ENCODE data around the gene STK25. TPM values are rescaled to one million over a fixed set of nuclear protein-coding genes. Genes with fewer than 3 reads are reported as not detected.

STK25 gene
- total RNA-seq, 1 donor from 2014 or later: 218 TPM

DNA sequence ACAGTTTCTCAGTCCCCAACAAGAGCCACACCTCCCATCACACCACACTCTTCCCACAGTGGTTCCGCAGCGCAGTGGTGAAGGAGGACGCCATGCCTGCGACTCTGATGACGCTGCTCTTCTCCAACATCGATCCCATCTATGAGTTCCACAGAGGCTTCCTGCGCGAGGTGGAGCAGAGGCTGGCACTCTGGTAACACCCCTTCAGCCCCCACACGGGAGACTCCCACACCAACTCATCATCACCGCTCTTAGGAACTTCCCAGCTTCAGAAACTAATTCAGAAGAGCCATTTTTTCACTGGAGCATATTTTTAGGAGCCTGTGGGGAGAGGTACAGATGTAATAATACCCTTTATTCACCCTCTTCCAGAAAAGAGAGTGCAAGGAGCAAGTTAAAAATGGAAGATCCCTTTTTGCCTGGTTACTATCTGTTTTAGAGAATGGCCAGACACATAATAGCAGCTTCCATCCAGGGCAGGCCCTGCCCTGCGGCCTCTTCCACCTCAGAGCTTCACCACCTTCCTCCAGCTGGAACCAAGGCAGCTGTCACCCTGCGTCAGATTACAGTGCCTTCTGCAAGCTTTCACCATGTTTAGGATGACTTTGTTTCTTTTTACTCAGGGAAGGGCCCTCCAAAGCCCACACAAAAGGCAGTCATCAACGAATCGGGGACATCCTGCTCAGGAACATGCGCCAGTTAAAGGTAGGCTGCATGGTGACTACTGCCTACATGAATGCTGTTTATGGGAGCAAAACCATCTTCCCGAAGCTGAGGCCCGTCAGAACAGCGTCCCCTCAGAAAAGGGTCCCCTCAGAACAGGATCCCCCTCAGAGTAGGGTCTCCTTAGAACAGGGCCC, 44.9 kb downstream of the STK25 start:
- Histone ChIP-seq H3K27me3 (ENCODE audit: control insufficient read depth, insufficient read depth, low read length) (no peaks in the 10 kb centered on the region), H3K4me3 (ENCODE audit: low read depth, low read length) (no peak overlapping the region), H3K36me3 (ENCODE audit: control insufficient read depth, insufficient read depth, low read length) (no peaks in the 10 kb centered on the region)
- TF ChIP-seq, protein P1, sequence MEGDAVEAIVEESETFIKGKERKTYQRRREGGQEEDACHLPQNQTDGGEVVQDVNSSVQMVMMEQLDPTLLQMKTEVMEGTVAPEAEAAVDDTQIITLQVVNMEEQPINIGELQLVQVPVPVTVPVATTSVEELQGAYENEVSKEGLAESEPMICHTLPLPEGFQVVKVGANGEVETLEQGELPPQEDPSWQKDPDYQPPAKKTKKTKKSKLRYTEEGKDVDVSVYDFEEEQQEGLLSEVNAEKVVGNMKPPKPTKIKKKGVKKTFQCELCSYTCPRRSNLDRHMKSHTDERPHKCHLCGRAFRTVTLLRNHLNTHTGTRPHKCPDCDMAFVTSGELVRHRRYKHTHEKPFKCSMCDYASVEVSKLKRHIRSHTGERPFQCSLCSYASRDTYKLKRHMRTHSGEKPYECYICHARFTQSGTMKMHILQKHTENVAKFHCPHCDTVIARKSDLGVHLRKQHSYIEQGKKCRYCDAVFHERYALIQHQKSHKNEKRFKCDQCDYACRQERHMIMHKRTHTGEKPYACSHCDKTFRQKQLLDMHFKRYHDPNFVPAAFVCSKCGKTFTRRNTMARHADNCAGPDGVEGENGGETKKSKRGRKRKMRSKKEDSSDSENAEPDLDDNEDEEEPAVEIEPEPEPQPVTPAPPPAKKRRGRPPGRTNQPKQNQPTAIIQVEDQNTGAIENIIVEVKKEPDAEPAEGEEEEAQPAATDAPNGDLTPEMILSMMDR (IDR thresholded peaks at IDR 0.05; ENCODE audit: insufficient read depth, low read length, severe bottlenecking): no peak
- DNase-seq (ENCODE audit: low read depth) (no peak), FAIRE-seq (no peak)

DNA sequence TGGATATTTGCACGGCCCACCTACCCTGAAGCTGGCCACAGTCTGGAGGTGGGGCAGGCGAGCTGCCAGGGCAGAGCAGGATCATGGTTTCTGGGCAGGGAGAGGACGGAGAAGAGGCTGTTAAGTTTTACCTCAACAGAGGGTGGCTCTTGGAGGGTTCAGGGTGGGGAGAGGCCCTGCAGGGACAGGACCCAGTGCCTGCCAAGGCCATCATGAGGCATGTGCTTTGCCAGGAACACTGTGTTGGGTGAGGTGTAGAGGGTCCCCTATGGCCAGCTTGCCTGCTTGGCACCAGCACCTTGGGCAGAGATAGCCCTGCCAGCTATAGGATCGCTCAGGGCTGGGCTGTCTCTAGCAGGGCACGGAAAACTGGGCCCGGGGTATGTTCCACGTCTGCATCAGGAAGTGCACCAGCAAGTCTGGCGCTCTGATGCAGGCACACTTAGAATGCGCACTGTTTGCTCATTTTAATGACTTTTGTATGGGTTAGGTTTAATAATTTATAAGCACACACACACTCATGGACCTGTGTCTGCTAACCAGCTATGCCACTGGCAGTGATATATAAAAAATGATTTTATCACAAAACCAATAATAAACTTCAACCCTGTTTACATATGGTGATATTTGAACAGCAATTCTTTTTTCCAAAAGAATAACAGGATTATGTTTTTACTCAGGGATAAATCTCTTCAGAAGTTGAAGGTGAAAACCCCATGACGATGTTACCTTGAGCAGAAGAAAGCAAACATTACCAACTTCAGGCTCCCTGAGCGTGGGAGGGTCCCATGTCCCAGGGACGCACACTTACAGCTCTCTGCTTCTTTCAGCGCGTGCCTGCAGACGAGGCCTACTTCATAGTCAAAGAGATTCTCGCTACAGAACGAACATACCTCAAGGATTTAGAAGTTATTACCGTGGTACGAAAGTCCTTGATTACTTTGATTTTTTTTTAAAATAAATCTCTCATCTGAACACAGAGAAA, 46.4 kb downstream of the STK25 start:
- no peak for FAIRE-seq
- no peaks in the 10 kb centered on the region for H3K36me3 ChIP-seq (ENCODE audit: control insufficient read depth, insufficient read depth, low read length)
- TF ChIP-seq, protein P1 (IDR thresholded peaks at IDR 0.05; ENCODE audit: insufficient read depth, low read length, severe bottlenecking): no peak
- DNase-seq (ENCODE audit: low read depth): no peak
- no peak overlapping the region for H3K4me3 ChIP-seq (ENCODE audit: low read depth, low read length)
- H3K27me3 ChIP-seq (ENCODE audit: control insufficient read depth, insufficient read depth, low read length): no peaks in the 10 kb centered on the region

- no peak for DNase-seq (ENCODE audit: low read depth)
- TF ChIP-seq, protein P1 (IDR thresholded peaks at IDR 0.05; ENCODE audit: insufficient read depth, low read length, severe bottlenecking): no peak
These were observed 47.8 kb downstream of the STK25 start for GRCh38 chr2:241460631-241461030.

GRCh38 chr2:241459520-241459919, 48.9 kb downstream of the STK25 start:
- DNase-seq (ENCODE audit: low read depth): no peak
- no peak overlapping the region for H3K4me3 ChIP-seq (ENCODE audit: low read depth, low read length)
- TF ChIP-seq, protein P1 (IDR thresholded peaks at IDR 0.05; ENCODE audit: insufficient read depth, low read length, severe bottlenecking): no peak
- no peaks in the 10 kb centered on the region for H3K27me3 ChIP-seq (ENCODE audit: control insufficient read depth, insufficient read depth, low read length)
- no peaks in the 10 kb centered on the region for H3K36me3 ChIP-seq (ENCODE audit: control insufficient read depth, insufficient read depth, low read length)
- no peak for FAIRE-seq

More at GRCh38 chr2:241460631-241461030, 47.8 kb downstream of the STK25 start:
- Histone ChIP-seq H3K36me3 (ENCODE audit: control insufficient read depth, insufficient read depth, low read length) (no peaks in the 10 kb centered on the region), H3K27me3 (ENCODE audit: control insufficient read depth, insufficient read depth, low read length) (no peaks in the 10 kb centered on the region), H3K4me3 (ENCODE audit: low read depth, low read length) (no peak overlapping the region)
- no peak for FAIRE-seq

DNA sequence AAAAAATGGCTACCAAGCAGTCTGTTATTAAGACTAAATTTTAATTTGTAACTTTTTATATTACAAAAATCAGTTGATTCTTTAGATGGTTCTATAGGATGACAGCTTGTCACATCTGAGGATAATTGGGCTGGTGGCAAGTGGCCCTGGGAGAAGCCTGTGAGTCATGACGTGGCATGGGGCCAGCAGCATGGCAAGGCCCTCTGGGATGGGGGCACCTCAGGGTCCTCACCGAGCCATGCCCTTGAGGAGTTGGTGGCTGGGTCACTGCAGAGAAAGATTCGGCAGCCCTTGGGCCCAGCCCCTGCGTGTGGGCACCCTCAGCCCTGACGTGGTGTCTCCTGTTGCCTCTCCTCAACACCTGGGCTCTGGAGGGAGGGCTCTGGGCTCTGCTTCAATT, 49.7 kb downstream of the STK25 start:
- DNase-seq (ENCODE audit: low read depth) (no peak), FAIRE-seq (no peak)
- Histone ChIP-seq H3K4me3 (ENCODE audit: low read depth, low read length) (no peak overlapping the region), H3K27me3 (ENCODE audit: control insufficient read depth, insufficient read depth, low read length) (no peaks in the 10 kb centered on the region), H3K36me3 (ENCODE audit: control insufficient read depth, insufficient read depth, low read length) (no peaks in the 10 kb centered on the region)
- TF ChIP-seq, protein P1 (IDR thresholded peaks at IDR 0.05; ENCODE audit: insufficient read depth, low read length, severe bottlenecking): no peak
